ENCODE measurements around the gene RAP1GDS1.

GRCh38 chr4:98423009-98423408 is 161.8 kb downstream of the RAP1GDS1 start:
- no peak for TF ChIP-seq YY1 (IDR thresholded peaks at IDR 0.05; ENCODE audit: insufficient read depth, insufficient read length)
- TF ChIP-seq ZNF274 (IDR thresholded peaks at IDR 0.05; ENCODE audit: low read depth, low read length), result no peak
- no peak for TF ChIP-seq SUZ12 (IDR thresholded peaks at IDR 0.05; ENCODE audit: extremely low read depth, insufficient read depth, insufficient read length)

Measured in NT2/D1 (cell line).